Sigmoid colon (tissue), 7 donors: ENCODE measurements around the gene ADAMTS12. TPM values are rescaled to one million over a fixed set of nuclear protein-coding genes. Genes with fewer than 3 reads are reported as not detected.

Experiments used
- DNase-seq: peaks from one replicate; pipeline ENCODE4 v3.0.0-alpha.2; 2019
- H3K27ac ChIP-seq, 4 donors: fragments of 200-600 bp; sonication (generic); one replicate each; pipeline ENCODE4 v1.5.1; 2016 to 2019; ENCODE audit warnings: mild to moderate bottlenecking in 1 of 4
- H3K27me3 ChIP-seq, 3 donors: fragments of 200-600 bp; sonication (generic); one replicate each; pipeline ENCODE4 v1.5.1; 2019; ENCODE audit warnings: mild to moderate bottlenecking in 1 of 3
- H3K36me3 ChIP-seq, 4 donors: fragments of 200-600 bp; sonication (generic); one replicate each; pipeline ENCODE4 v1.5.1; 2016 to 2019
- H3K4me1 ChIP-seq, 4 donors: fragments of 200-600 bp; sonication (generic); one replicate each; pipeline ENCODE4 v1.5.1; 2017 to 2019
- H3K4me3 ChIP-seq, 4 donors: fragments of 200-600 bp; sonication (generic); one replicate each; pipeline ENCODE4 v1.5.1; 2017 to 2019; ENCODE audit warnings: mild to moderate bottlenecking in 2 of 4, moderate library complexity in 1 of 4
- H3K9me3 ChIP-seq, 4 donors: fragments of 200-600 bp in 3 of 4; sonication (generic) in 3 of 4; one replicate each; pipeline versions ENCODE4 v1.5.1 to v1.6.1; 2013 to 2019
- EP300 ChIP-seq, 4 donors: sonication (generic); formaldehyde crosslinking; IDR thresholded peaks; one replicate each; pipeline ENCODE4 v1.6.1; 2017; ENCODE audit warnings: antibody characterized with exemption in 4 of 4
- POLR2A ChIP-seq, 2 donors: fragments of 450-650 bp; IDR thresholded peaks; one replicate each; pipeline ENCODE4 v1.6.1; 2016; ENCODE audit warnings: antibody characterized with exemption in 2 of 2, mild to moderate bottlenecking in 2 of 2, moderate library complexity in 2 of 2
- POLR2AphosphoS5 ChIP-seq, 4 donors: sonication (generic); formaldehyde crosslinking; IDR thresholded peaks; one replicate each; pipeline ENCODE4 v1.6.1; 2017; ENCODE audit warnings: antibody characterized with exemption in 4 of 4
- WGBS, 2 donors: extraction: QIAGEN DNeasy Blood & Tissue Kit; methylation state at CpG; one replicate each; pipeline ENCODE4 v1.1.7; 2013; 5-methylcytosine and 5-hydroxymethylcytosine counted together
- intact Hi-C: fragments of 100-400 bp; cut with DNase I; formaldehyde crosslinking; loops from one replicate; pipeline ENCODE4 v1.15.1; 2023
- polyA plus RNA-seq, 3 donors: library from polyadenylated mRNA; stranded (reverse); fragments of 200-250 nt; gene quantifications; one replicate each; pipeline ENCODE4 v1.2.3, GENCODE V29; 2013
- total RNA-seq, 4 donors: library from RNA; depleted of rRNA; stranded (reverse); fragments of >200 nt; gene quantifications; one replicate each; pipeline ENCODE4 v1.1.0, GENCODE V29; 2016
- TF ChIP-seq, protein P1 (sequence below), 4 experiments: fragments of 450-650 bp in 3 of 4; fragments of 200-600 bp in 1 of 4; IDR thresholded peaks; one replicate each; pipeline ENCODE4 v1.5.1; 2016 to 2019; ENCODE audit warnings: antibody characterized with exemption in 4 of 4, mild to moderate bottlenecking in 3 of 4, moderate library complexity in 2 of 4
- donor health status: healthy with polysubstance abuse.
- donor health status: Bipolar disorder and iron deficiency.
- donor health status: healthy.

ADAMTS12 gene
- total and polyA plus RNA-seq, 7 donors, result 0.42 to 5.4 (median 2.7) TPM; not detected in 1

DNA sequence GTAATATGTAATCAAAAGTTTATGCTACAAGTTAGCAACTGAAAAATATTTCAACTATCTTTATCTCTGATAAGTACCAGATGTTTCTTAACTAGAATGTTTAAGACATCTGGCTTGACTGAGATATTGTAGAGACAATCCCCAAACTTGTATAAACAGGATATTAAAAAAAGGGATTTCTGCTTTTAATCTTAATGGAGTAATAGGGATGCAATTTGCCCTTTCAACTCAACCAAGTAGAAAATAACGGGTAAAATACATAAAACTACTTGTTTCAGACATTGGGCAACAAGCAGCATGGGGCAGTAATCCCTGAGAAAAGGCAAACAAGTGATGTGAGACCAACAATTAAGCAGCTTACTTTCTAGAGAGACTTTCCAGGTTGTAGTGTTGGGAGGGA, 9.4 kb upstream of the ADAMTS12 start:
- no peak for DNase-seq
- TF ChIP-seq POLR2AphosphoS5 (IDR thresholded peaks at IDR 0.05) (no peak), EP300 (IDR thresholded peaks at IDR 0.05) (no peak), POLR2A (IDR thresholded peaks at IDR 0.05) (no peak)
- TF ChIP-seq, protein P1, sequence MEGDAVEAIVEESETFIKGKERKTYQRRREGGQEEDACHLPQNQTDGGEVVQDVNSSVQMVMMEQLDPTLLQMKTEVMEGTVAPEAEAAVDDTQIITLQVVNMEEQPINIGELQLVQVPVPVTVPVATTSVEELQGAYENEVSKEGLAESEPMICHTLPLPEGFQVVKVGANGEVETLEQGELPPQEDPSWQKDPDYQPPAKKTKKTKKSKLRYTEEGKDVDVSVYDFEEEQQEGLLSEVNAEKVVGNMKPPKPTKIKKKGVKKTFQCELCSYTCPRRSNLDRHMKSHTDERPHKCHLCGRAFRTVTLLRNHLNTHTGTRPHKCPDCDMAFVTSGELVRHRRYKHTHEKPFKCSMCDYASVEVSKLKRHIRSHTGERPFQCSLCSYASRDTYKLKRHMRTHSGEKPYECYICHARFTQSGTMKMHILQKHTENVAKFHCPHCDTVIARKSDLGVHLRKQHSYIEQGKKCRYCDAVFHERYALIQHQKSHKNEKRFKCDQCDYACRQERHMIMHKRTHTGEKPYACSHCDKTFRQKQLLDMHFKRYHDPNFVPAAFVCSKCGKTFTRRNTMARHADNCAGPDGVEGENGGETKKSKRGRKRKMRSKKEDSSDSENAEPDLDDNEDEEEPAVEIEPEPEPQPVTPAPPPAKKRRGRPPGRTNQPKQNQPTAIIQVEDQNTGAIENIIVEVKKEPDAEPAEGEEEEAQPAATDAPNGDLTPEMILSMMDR (IDR thresholded peaks at IDR 0.05), result no peak
- Histone ChIP-seq H3K27me3 (no peaks in the 10 kb centered on the region), H3K36me3 (no peaks in the 10 kb centered on the region), H3K4me1 (no peaks in the 10 kb centered on the region), H3K9me3 (peaks cover 0 to 4% (median 2%) of the 10 kb centered on the region in 4 donors), H3K4me3 (no peak overlapping the region), H3K27ac (no peak overlapping the region)
- WGBS, 2 donors, result 26 to 57% methylated on average over 1 of the region's 1 CpG
- intact Hi-C loops, result no loop called here

DNA sequence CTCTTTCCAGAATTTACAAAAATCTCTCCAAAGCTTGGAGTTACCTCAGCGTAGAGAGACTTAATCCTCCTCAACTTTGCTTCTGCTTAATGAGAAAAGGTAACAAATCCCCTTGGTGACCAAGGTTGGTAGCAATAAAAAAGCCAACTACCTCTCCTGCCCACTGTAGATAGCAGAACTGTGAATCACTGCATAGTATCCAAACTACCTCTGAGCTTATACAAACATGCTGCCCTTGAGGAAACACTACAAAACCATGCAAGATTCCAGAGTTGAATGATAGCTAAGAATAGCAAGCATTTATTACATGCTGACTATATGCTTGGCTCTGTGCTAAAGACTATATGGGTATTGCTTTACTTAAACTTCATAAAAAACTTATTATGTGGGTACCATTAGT, 2.8 kb upstream of the ADAMTS12 start:
- Histone ChIP-seq H3K4me1 (peaks cover 0 to 46% (median 30%) of the 10 kb centered on the region in 4 donors), H3K9me3 (no peaks in the 10 kb centered on the region), H3K36me3 (no peaks in the 10 kb centered on the region), H3K27me3 (no peaks in the 10 kb centered on the region), H3K27ac (no peak overlapping the region), H3K4me3 (no peak overlapping the region)
- intact Hi-C loops, result no loop called here
- DNase-seq, result no peak
- no peak for TF ChIP-seq EP300 (IDR thresholded peaks at IDR 0.05)
- TF ChIP-seq POLR2A (IDR thresholded peaks at IDR 0.05), result no peak
- TF ChIP-seq POLR2AphosphoS5 (IDR thresholded peaks at IDR 0.05), result no peak
- TF ChIP-seq, protein P1 (IDR thresholded peaks at IDR 0.05), result no peak
- WGBS, 2 donors, result 32 to 65% methylated on average over 1 of the region's 1 CpG

DNA sequence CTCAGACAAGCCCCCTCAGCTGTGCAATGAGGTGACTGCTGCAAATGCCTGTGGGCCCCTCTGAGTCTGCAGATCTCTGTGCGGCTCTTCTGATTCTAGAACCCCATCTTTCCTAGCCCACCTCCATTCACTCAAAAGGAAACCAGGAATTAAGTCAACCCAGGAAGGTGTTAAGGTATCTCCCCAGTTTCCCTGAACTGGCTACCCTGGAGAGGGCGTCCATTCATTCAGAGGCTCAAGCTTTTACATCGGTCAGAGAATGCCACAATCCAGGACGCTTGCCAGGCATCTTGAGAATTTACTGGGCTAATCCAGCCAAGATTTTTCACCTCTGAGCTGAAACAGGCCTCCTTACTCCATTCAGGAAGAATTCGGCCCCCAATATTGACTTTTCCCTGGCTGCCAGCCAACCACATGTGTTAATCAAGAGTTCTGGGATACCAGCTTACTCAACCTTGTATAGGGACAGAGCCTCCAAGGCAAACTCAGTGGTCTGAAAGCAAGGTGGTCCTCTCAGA, 889 bp upstream of the ADAMTS12 start:
- Histone ChIP-seq H3K27ac (peak overlapping the region; percentile 52 to 80 (median 76)), H3K4me1 (peaks cover 0 to 57% (median 40%) of the 10 kb centered on the region in 4 donors)
- TF ChIP-seq, protein P1 (IDR thresholded peaks at IDR 0.05), result no peak
- TF ChIP-seq POLR2AphosphoS5 (IDR thresholded peaks at IDR 0.05), result peak in 2 of 4 donors; percentile 44 to 48

DNA sequence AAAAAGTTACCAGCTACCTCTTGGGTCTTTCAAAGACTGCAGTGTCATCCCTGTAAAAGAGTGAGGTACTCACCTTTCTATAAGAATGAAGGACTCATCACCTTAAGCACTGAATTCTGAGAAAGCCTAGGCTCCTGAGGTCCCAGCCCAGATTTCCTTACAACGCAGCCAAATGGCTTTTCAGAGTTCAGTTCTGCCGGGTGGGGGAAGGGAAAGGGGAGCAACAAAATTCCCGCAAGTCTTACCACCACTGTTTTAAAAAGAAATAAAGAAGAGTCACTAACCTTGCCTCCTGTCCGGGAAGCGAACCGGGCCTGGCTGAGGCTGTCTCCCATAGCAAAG, 373 bp downstream of the ADAMTS12 start:
- 8 to 15% methylated on average over 6 of the region's 6 CpGs for WGBS, 2 donors
- Histone ChIP-seq H3K36me3 (no peaks in the 10 kb centered on the region), H3K4me3 (peak overlapping the region; percentile 34 to 57 (median 56)), H3K27me3 (no peaks in the 10 kb centered on the region), H3K9me3 (no peaks in the 10 kb centered on the region), H3K27ac (peak overlapping the region; percentile 52 to 80 (median 76)), H3K4me1 (peaks cover 0 to 57% (median 41%) of the 10 kb centered on the region in 4 donors)
- intact Hi-C loops, result no loop called here
- DNase-seq, result no peak
- TF ChIP-seq EP300 (IDR thresholded peaks at IDR 0.05) (no peak), POLR2A (IDR thresholded peaks at IDR 0.05) (no peak), POLR2AphosphoS5 (IDR thresholded peaks at IDR 0.05) (no peak)
- TF ChIP-seq, protein P1 (IDR thresholded peaks at IDR 0.05), result no peak

More for the DNA sequence above, 889 bp upstream of the ADAMTS12 start:
- Histone ChIP-seq H3K9me3 (no peaks in the 10 kb centered on the region), H3K36me3 (no peaks in the 10 kb centered on the region), H3K4me3 (peak overlapping the region; percentile 34 to 57 (median 56)), H3K27me3 (no peaks in the 10 kb centered on the region)
- DNase-seq, result peak; percentile 73
- WGBS, 2 donors, result 54 to 64% methylated on average over 5 of the region's 5 CpGs
- intact Hi-C loops, result no loop called here
